Parathyroid adenoma (tissue), 2 donors: ENCODE measurements around the gene CALHM2.

Experiments
- H2AFZ ChIP-seq: fragments of 300-600 bp; sonication (generic); one replicate; pipeline ENCODE4 v1.7.0; 2017; ENCODE audit warnings: antibody characterized with exemption, mild to moderate bottlenecking
- H3K27ac ChIP-seq: fragments of 300-600 bp; sonication (generic); one replicate; pipeline ENCODE4 v1.7.0; 2017
- H3K27me3 ChIP-seq: fragments of 300-600 bp; sonication (generic); one replicate; pipeline ENCODE4 v1.7.0; 2017; ENCODE audit warnings: low read length; ENCODE audit not compliant: control insufficient read depth, insufficient read depth
- H3K36me3 ChIP-seq: fragments of 300-600 bp; sonication (generic); one replicate; pipeline ENCODE4 v1.7.0; 2017; ENCODE audit warnings: low read length; ENCODE audit not compliant: control insufficient read depth, insufficient read depth
- H3K4me1 ChIP-seq: fragments of 300-600 bp; sonication (generic); one replicate; pipeline ENCODE4 v1.7.0; 2017; ENCODE audit warnings: control low read depth
- H3K4me2 ChIP-seq: fragments of 300-600 bp; sonication (generic); one replicate; pipeline ENCODE4 v1.7.0; 2017; ENCODE audit warnings: low read length
- H3K4me3 ChIP-seq: fragments of 300-600 bp; sonication (generic); one replicate; pipeline ENCODE4 v1.7.0; 2017; ENCODE audit warnings: low read depth, low read length
- H3K79me2 ChIP-seq: fragments of 300-600 bp; sonication (generic); one replicate; pipeline ENCODE4 v1.7.0; 2017; ENCODE audit warnings: control low read depth
- H3K9ac ChIP-seq: fragments of 300-600 bp; sonication (generic); one replicate; pipeline ENCODE4 v1.7.0; 2017; ENCODE audit warnings: mild to moderate bottlenecking
- H3K9me3 ChIP-seq: fragments of 300-600 bp; sonication (generic); one replicate; pipeline ENCODE4 v1.7.0; 2017; ENCODE audit warnings: low read length; ENCODE audit not compliant: control insufficient read depth
- TF ChIP-seq, protein P1 (sequence below): fragments of 300-600 bp; sonication (generic); IDR thresholded peaks from one replicate; pipeline ENCODE4 v1.7.0; 2017; ENCODE audit warnings: antibody characterized with exemption, mild to moderate bottlenecking
- donor health status: primary hyperparathyroidism.

Gene CALHM2

GRCh38 chr10:103441206-103441605 lies 11.0 kb downstream of the CALHM2 start:
- Histone ChIP-seq H3K27me3 (no peaks in the 10 kb centered on the region), H2AFZ (no peak overlapping the region), H3K4me2 (no peak overlapping the region), H3K9ac (no peak overlapping the region), H3K27ac (no peak overlapping the region), H3K4me1 (no peaks in the 10 kb centered on the region), H3K36me3 (no peaks in the 10 kb centered on the region), H3K9me3 (no peaks in the 10 kb centered on the region), H3K4me3 (no peak overlapping the region), H3K79me2 (no peaks in the 10 kb centered on the region)
- TF ChIP-seq, protein P1, sequence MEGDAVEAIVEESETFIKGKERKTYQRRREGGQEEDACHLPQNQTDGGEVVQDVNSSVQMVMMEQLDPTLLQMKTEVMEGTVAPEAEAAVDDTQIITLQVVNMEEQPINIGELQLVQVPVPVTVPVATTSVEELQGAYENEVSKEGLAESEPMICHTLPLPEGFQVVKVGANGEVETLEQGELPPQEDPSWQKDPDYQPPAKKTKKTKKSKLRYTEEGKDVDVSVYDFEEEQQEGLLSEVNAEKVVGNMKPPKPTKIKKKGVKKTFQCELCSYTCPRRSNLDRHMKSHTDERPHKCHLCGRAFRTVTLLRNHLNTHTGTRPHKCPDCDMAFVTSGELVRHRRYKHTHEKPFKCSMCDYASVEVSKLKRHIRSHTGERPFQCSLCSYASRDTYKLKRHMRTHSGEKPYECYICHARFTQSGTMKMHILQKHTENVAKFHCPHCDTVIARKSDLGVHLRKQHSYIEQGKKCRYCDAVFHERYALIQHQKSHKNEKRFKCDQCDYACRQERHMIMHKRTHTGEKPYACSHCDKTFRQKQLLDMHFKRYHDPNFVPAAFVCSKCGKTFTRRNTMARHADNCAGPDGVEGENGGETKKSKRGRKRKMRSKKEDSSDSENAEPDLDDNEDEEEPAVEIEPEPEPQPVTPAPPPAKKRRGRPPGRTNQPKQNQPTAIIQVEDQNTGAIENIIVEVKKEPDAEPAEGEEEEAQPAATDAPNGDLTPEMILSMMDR = no peak

- no peak overlapping the region for H2AFZ ChIP-seq
- H3K27me3 ChIP-seq = no peaks in the 10 kb centered on the region
- H3K9me3 ChIP-seq = no peaks in the 10 kb centered on the region
- H3K4me3 ChIP-seq = no peak overlapping the region
- no peak overlapping the region for H3K4me2 ChIP-seq
- H3K79me2 ChIP-seq = no peaks in the 10 kb centered on the region
- H3K36me3 ChIP-seq = no peaks in the 10 kb centered on the region
- H3K27ac ChIP-seq = no peak overlapping the region
- H3K4me1 ChIP-seq = no peaks in the 10 kb centered on the region
- TF ChIP-seq, protein P1 = no peak
- no peak overlapping the region for H3K9ac ChIP-seq
Measured at GRCh38 chr10:103440416-103440815, 11.8 kb downstream of the CALHM2 start.

GRCh38 chr10:103439776-103440175 lies 12.4 kb downstream of the CALHM2 start:
- TF ChIP-seq, protein P1 = no peak
- Histone ChIP-seq H3K9ac (no peak overlapping the region), H3K9me3 (no peaks in the 10 kb centered on the region), H3K4me1 (no peaks in the 10 kb centered on the region), H3K4me2 (no peak overlapping the region), H2AFZ (no peak overlapping the region), H3K79me2 (no peaks in the 10 kb centered on the region), H3K27ac (no peak overlapping the region), H3K36me3 (no peaks in the 10 kb centered on the region), H3K4me3 (no peak overlapping the region), H3K27me3 (no peaks in the 10 kb centered on the region)

DNA sequence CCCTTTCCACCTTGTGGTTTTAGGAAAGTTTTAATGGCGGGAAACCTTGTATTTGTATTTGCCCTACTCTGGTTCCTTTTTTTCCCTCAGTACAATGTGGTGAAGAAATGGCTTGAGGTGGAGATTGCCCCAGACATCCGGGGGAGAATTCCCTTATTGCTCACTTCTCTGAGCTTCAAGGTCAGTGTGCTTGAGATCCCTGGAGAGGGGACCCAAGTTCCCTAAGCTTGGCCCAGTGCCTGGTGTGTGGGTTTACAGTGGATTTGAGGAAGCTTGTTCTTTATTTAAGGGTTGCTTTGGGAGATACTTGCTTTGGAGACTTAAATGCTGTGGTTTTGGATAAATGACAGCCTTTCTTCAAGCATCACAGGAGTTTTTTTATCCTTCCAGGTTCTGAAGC lies 18.3 kb downstream of the CALHM2 start:
- TF ChIP-seq, protein P1 = no peak
- H2AFZ ChIP-seq = no peak overlapping the region

DNA sequence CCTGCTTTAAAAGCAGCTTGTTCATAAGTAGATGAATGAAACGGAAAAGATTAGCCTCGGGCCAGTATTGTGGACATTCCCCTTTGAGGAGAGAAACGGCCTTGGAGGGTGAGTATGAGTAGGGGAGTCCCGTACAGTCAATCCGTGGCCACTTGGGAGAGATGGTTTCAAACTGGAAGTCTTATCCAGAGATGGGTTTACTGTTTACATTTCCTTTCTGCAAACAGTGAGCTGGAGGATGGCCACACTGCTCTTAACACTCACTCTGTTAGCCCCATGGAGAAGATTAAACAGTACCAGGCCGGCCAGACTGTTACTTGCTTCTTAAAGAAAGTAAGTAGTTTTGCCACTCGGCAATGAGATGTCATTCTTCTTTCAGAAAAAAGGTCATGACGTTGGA lies 20.3 kb downstream of the CALHM2 start:
- H3K9ac ChIP-seq = no peak overlapping the region
- H3K9me3 ChIP-seq = no peaks in the 10 kb centered on the region
- H3K79me2 ChIP-seq = no peaks in the 10 kb centered on the region
- H3K27ac ChIP-seq = no peak overlapping the region
- no peak overlapping the region for H3K4me3 ChIP-seq
- H3K27me3 ChIP-seq = no peaks in the 10 kb centered on the region
- TF ChIP-seq, protein P1 = no peak
- H3K4me1 ChIP-seq = no peaks in the 10 kb centered on the region
- no peak overlapping the region for H3K4me2 ChIP-seq
- H3K36me3 ChIP-seq = no peaks in the 10 kb centered on the region
- no peak overlapping the region for H2AFZ ChIP-seq

More for the DNA sequence above, 18.3 kb downstream of the CALHM2 start:
- Histone ChIP-seq H3K9me3 (no peaks in the 10 kb centered on the region), H3K9ac (no peak overlapping the region), H3K4me1 (no peaks in the 10 kb centered on the region), H3K4me2 (no peak overlapping the region), H3K27me3 (no peaks in the 10 kb centered on the region), H3K4me3 (no peak overlapping the region), H3K27ac (no peak overlapping the region), H3K79me2 (no peaks in the 10 kb centered on the region), H3K36me3 (no peaks in the 10 kb centered on the region)
